ENCODE measurements around the gene ARHGAP31. TPM values are rescaled to one million over a fixed set of nuclear protein-coding genes. Genes with fewer than 3 reads are reported as not detected.

Gene ARHGAP31
- total and polyA plus RNA-seq, 2 of the 8 experiments (the other 6 are each of a cell fraction or from before 2014, with no cell fraction given), result 1.1 to 7.6 TPM

- no peaks in the 10 kb centered on the region for H3K79me1 ChIP-seq (ENCODE audit: low read depth, low read length)
- no peak overlapping the region for H4K8ac ChIP-seq (ENCODE audit: extremely low read depth, insufficient read depth, low read length)
- ChIA-PET CTCF (ENCODE audit: partially characterized antibody) (interaction anchor here (0.6 to 2.2 kb wide), 8 partner anchors 8 to 68 kb away, joined by 3 to 11 read pairs (median 4); no protein-coding TSS in a partner anchor), POLR2A (ENCODE audit: partially characterized antibody) (interaction anchor here (0.6 kb wide), 1 partner anchor 194 kb away, joined by 3 read pairs; no protein-coding TSS in a partner anchor)
- no peaks in the 10 kb centered on the region for H3K9me3 ChIP-seq (ENCODE audit: insufficient read depth in 2 of 2, low read depth in 1 of 2, low read length in 1 of 2)
- H2AK5ac ChIP-seq (ENCODE audit: low read depth, low read length), result no peak overlapping the region
- H2BK20ac ChIP-seq (ENCODE audit: low read length), result no peak overlapping the region
- no peaks in the 10 kb centered on the region for H3K23me2 ChIP-seq (ENCODE audit: low read depth, low read length)
- peak overlapping the region in 1 of 2 experiments; percentile 15; a peak in 2 of 4 replicates for H3K4me2 ChIP-seq (ENCODE audit: insufficient read depth in 1 of 2, low read depth in 2 of 2, low read length in 2 of 2)
- H3K4me1 ChIP-seq (replicated peaks in 1 of 4; ENCODE audit: control insufficient read depth in 3 of 4, insufficient read depth in 4 of 4, low read length in 3 of 4), result peaks cover 0 to 9% (median 3%) of the 10 kb centered on the region in 4 experiments; a peak in 6 of 7 replicates
- H3K4me3 ChIP-seq (ENCODE audit: extremely low read depth in 1 of 4, insufficient read depth in 2 of 4, low read depth in 3 of 4, low read length in 4 of 4), result no peak overlapping the region
- no peak overlapping the region for H3K56ac ChIP-seq (replicated peaks; ENCODE audit: insufficient read length, low read depth, low read length)
- no peak overlapping the region for H2BK15ac ChIP-seq (ENCODE audit: low read length)
- H4K5ac ChIP-seq (ENCODE audit: insufficient read length, low read depth, low read length), result no peak overlapping the region
- no peak overlapping the region for H3K14ac ChIP-seq (ENCODE audit: insufficient read length)
- H3K27me3 ChIP-seq (replicated peaks in 1 of 4; ENCODE audit: control insufficient read depth in 3 of 4, extremely low read depth in 1 of 4, insufficient read depth in 3 of 4, low read length in 3 of 4), result peaks cover 0 to 3% (median 0%) of the 10 kb centered on the region in 4 experiments; a peak in 2 of 7 replicates
- H2BK5ac ChIP-seq (ENCODE audit: low read depth, low read length), result no peak overlapping the region
- H3K23ac ChIP-seq (ENCODE audit: insufficient read length), result no peak overlapping the region
- H4K91ac ChIP-seq (replicated peaks; ENCODE audit: insufficient read length, low read length), result no peak overlapping the region
- no peak for FAIRE-seq
- H2BK12ac ChIP-seq (ENCODE audit: low read depth, low read length), result no peak overlapping the region
- 72% methylated on average over 3 of the region's 3 CpGs; no CpG with 5 or more reads in 1 of the 2 experiments for WGBS, 2 experiments (ENCODE audit: extremely low coverage in 1 of 2, insufficient coverage in 1 of 2, insufficient read length in 1 of 2, insufficient replicate concordance in 2 of 2, low coverage in 1 of 2, low lambda C conversion rate in 2 of 2, missing lambda C conversion rate in 1 of 2)
- H3K4ac ChIP-seq (replicated peaks; ENCODE audit: insufficient read length, low read depth, low read length), result no peak overlapping the region
- no peaks in the 10 kb centered on the region for H3K36me3 ChIP-seq (ENCODE audit: control insufficient read depth in 2 of 4, insufficient read depth in 4 of 4, low read length in 3 of 4)
- no peak overlapping the region for H3K18ac ChIP-seq (ENCODE audit: extremely low read depth, low read length)
- H3K9ac ChIP-seq (replicated peaks in 1 of 4; ENCODE audit: extremely low read depth in 1 of 4, low read depth in 3 of 4, low read length in 3 of 4), result no peak overlapping the region
- no peak for DNase-seq (ENCODE audit: low read depth in 1 of 2, low spot score in 2 of 2)
- TF ChIP-seq NANOG (IDR thresholded peaks at IDR 0.05; ENCODE audit: insufficient read depth, low read depth, low read length, poor library complexity, severe bottlenecking), result peak; percentile 50
- TF ChIP-seq ATF2 (IDR thresholded peaks at IDR 0.05; ENCODE audit: low read length), result no peak
- no peak for TF ChIP-seq SAP30 (IDR thresholded peaks at IDR 0.05; ENCODE audit: insufficient read depth, insufficient replicate concordance, low read length)
- no peak for TF ChIP-seq POLR2AphosphoS5 (IDR thresholded peaks at IDR 0.05; ENCODE audit: low read depth, low read length)
- TF ChIP-seq, protein P1, sequence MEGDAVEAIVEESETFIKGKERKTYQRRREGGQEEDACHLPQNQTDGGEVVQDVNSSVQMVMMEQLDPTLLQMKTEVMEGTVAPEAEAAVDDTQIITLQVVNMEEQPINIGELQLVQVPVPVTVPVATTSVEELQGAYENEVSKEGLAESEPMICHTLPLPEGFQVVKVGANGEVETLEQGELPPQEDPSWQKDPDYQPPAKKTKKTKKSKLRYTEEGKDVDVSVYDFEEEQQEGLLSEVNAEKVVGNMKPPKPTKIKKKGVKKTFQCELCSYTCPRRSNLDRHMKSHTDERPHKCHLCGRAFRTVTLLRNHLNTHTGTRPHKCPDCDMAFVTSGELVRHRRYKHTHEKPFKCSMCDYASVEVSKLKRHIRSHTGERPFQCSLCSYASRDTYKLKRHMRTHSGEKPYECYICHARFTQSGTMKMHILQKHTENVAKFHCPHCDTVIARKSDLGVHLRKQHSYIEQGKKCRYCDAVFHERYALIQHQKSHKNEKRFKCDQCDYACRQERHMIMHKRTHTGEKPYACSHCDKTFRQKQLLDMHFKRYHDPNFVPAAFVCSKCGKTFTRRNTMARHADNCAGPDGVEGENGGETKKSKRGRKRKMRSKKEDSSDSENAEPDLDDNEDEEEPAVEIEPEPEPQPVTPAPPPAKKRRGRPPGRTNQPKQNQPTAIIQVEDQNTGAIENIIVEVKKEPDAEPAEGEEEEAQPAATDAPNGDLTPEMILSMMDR (IDR thresholded peaks at IDR 0.05; ENCODE audit: control extremely low read depth in 1 of 3, insufficient read depth in 1 of 3, low read depth in 1 of 3, low read length in 3 of 3), result no peak
- no peaks in the 10 kb centered on the region for H3K79me2 ChIP-seq (ENCODE audit: control insufficient read depth in 1 of 2, insufficient read depth in 2 of 2, low read length in 2 of 2)
- no peak overlapping the region for H2AFZ ChIP-seq (ENCODE audit: low read length)
- H4K20me1 ChIP-seq (replicated peaks in 1 of 2; ENCODE audit: control insufficient read depth in 1 of 2, insufficient read depth in 2 of 2, low read length in 2 of 2), result no peaks in the 10 kb centered on the region
- H3K27ac ChIP-seq (ENCODE audit: low read depth, low read length), result no peak overlapping the region
- H2BK120ac ChIP-seq (replicated peaks; ENCODE audit: low read depth, low read length), result no peak overlapping the region
Observed at GRCh38 chr3:119310071-119310470, 15.9 kb downstream of the ARHGAP31 start.

All from H1 (cell line).